Measurements from ENCODE around the gene CCDC91. TPM values are rescaled to one million over a fixed set of nuclear protein-coding genes. Genes with fewer than 3 reads are reported as not detected.

The CCDC91 gene
- total RNA-seq, 1 donor from 2014 or later = 51.3 TPM

- Mint-ChIP-seq H3K9me3 (ENCODE audit: low read depth) (peaks cover 7% of the 10 kb centered on the region), H3K4me1 (ENCODE audit: low read depth) (peaks cover 8% of the 10 kb centered on the region), H3K4me3 (ENCODE audit: low read depth) (no peak overlapping the region), H3K36me3 (ENCODE audit: insufficient read depth) (peaks cover 6% of the 10 kb centered on the region), H3K27ac (peak overlapping the region; percentile 62), H3K27me3 (no peaks in the 10 kb centered on the region)
- no peak for DNase-seq (ENCODE audit: low spot score, unreplicated experiment)
- TF ChIP-seq, protein P1, sequence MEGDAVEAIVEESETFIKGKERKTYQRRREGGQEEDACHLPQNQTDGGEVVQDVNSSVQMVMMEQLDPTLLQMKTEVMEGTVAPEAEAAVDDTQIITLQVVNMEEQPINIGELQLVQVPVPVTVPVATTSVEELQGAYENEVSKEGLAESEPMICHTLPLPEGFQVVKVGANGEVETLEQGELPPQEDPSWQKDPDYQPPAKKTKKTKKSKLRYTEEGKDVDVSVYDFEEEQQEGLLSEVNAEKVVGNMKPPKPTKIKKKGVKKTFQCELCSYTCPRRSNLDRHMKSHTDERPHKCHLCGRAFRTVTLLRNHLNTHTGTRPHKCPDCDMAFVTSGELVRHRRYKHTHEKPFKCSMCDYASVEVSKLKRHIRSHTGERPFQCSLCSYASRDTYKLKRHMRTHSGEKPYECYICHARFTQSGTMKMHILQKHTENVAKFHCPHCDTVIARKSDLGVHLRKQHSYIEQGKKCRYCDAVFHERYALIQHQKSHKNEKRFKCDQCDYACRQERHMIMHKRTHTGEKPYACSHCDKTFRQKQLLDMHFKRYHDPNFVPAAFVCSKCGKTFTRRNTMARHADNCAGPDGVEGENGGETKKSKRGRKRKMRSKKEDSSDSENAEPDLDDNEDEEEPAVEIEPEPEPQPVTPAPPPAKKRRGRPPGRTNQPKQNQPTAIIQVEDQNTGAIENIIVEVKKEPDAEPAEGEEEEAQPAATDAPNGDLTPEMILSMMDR (IDR thresholded peaks at IDR 0.05; ENCODE audit: unreplicated experiment) = no peak
Observed at GRCh38 chr12:28424965-28425364, 234.7 kb downstream of the CCDC91 start.

GRCh38 chr12:28425526-28425925, 235.3 kb downstream of the CCDC91 start:
- Mint-ChIP-seq H3K9me3 (ENCODE audit: low read depth) (peaks cover 7% of the 10 kb centered on the region), H3K27ac (peak overlapping the region; percentile 31), H3K4me1 (ENCODE audit: low read depth) (peaks cover 8% of the 10 kb centered on the region), H3K27me3 (no peaks in the 10 kb centered on the region), H3K36me3 (ENCODE audit: insufficient read depth) (peaks cover 6% of the 10 kb centered on the region), H3K4me3 (ENCODE audit: low read depth) (no peak overlapping the region)
- DNase-seq (ENCODE audit: low spot score, unreplicated experiment) = no peak
- TF ChIP-seq, protein P1 (IDR thresholded peaks at IDR 0.05; ENCODE audit: unreplicated experiment) = no peak

- DNase-seq (ENCODE audit: low spot score, unreplicated experiment) = no peak
- Mint-ChIP-seq H3K4me3 (ENCODE audit: low read depth) (no peak overlapping the region), H3K27ac (no peak overlapping the region), H3K36me3 (ENCODE audit: insufficient read depth) (no peaks in the 10 kb centered on the region), H3K27me3 (no peaks in the 10 kb centered on the region), H3K9me3 (ENCODE audit: low read depth) (no peaks in the 10 kb centered on the region), H3K4me1 (ENCODE audit: low read depth) (peaks cover 8% of the 10 kb centered on the region)
- TF ChIP-seq, protein P1 (IDR thresholded peaks at IDR 0.05; ENCODE audit: unreplicated experiment) = no peak
Observed at GRCh38 chr12:28427046-28427445, 236.8 kb downstream of the CCDC91 start.

DNA sequence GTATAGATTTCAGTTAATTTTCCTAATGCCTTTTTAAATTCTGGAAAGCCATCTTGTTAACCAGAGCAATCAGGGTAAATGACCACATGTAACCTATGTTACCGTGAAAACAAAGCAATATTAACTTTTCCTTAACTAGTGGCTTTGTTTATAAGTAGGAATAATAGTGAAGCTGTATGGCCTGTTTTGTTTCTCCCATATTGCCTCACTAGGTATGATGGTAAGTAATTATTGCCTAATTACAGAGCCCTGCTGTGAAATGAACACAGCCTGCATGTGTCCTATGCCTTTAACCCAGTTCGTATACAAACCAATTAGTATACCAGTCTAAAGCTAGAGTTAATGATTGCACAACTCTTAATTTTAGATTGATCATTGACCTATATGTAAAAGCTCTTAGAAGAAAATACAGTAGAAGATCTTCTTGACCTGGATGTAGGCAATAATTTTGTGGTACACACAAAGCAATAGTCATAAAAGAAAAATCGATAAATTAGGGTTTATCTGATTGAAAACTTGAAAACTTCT, 249.9 kb downstream of the CCDC91 start:
- Mint-ChIP-seq H3K4me3 (ENCODE audit: low read depth) (no peak overlapping the region), H3K27ac (peak overlapping the region; percentile 26), H3K4me1 (ENCODE audit: low read depth) (peaks cover 5% of the 10 kb centered on the region), H3K9me3 (ENCODE audit: low read depth) (peaks cover 3% of the 10 kb centered on the region), H3K27me3 (no peaks in the 10 kb centered on the region), H3K36me3 (ENCODE audit: insufficient read depth) (no peaks in the 10 kb centered on the region)
- DNase-seq (ENCODE audit: low spot score, unreplicated experiment) = no peak
- TF ChIP-seq, protein P1 (IDR thresholded peaks at IDR 0.05; ENCODE audit: unreplicated experiment) = no peak

- Mint-ChIP-seq H3K27me3 (no peaks in the 10 kb centered on the region), H3K27ac (peak overlapping the region; percentile 1), H3K4me1 (ENCODE audit: low read depth) (peaks cover 5% of the 10 kb centered on the region), H3K36me3 (ENCODE audit: insufficient read depth) (no peaks in the 10 kb centered on the region), H3K4me3 (ENCODE audit: low read depth) (no peak overlapping the region), H3K9me3 (ENCODE audit: low read depth) (peaks cover 3% of the 10 kb centered on the region)
- TF ChIP-seq, protein P1 (IDR thresholded peaks at IDR 0.05; ENCODE audit: unreplicated experiment) = no peak
- DNase-seq (ENCODE audit: low spot score, unreplicated experiment) = no peak
Observed at GRCh38 chr12:28442101-28442500, 251.8 kb downstream of the CCDC91 start.

Data from progenitor cell of endocrine pancreas (in vitro differentiated cells).